Activated naive CD4-positive, alpha-beta T cell treated with anti-CD3 and anti-CD28 coated beads, Interleukin-2, amount 50 U/mL, for 72 hours (primary cell): ENCODE data around the gene PUS7L. TPM values are rescaled to one million over a fixed set of nuclear protein-coding genes. Genes with fewer than 3 reads are reported as not detected.
"Not testable (repeated sequence)": the region's sequence is repeated elsewhere in the genome, so short reads cannot be mapped to it uniquely, and the experiment has no call there.

ENCODE experiments used
- ATAC-seq, 2 donors: fragments of 150-1000 bp; cut with Tn5 transposase; 2 replicates each; pipeline ENCODE4 v1.10.0; 2021; ENCODE audit warnings: mild to moderate bottlenecking in 2 of 2, moderate library complexity in 2 of 2
- DNase-seq, 2 donors: peaks; one replicate each; pipeline ENCODE4 v3.0.0; 2021 to 2022; ENCODE audit warnings: low spot score in 2 of 2
- H3K27ac Mint-ChIP-seq, 2 donors: one replicate each; pipeline ENCODE4 v1.8.0; 2022; ENCODE audit warnings: mild to moderate bottlenecking in 2 of 2, mixed read lengths in 2 of 2
- H3K36me3 Mint-ChIP-seq, 2 donors: one replicate each; pipeline ENCODE4 v1.8.0; 2022; ENCODE audit warnings: mixed read lengths in 2 of 2
- H3K9me3 Mint-ChIP-seq, 2 donors: one replicate each; pipeline ENCODE4 v1.8.0; 2022; ENCODE audit warnings: mixed read lengths in 2 of 2
- total RNA-seq, 2 donors: library from RNA; stranded (reverse); gene quantifications; one replicate each; pipeline ENCODE4 v1.2.3, GENCODE V29; 2022

The PUS7L gene
- total RNA-seq, 2 donors from 2014 or later: 12.6 to 22.5 TPM

DNA sequence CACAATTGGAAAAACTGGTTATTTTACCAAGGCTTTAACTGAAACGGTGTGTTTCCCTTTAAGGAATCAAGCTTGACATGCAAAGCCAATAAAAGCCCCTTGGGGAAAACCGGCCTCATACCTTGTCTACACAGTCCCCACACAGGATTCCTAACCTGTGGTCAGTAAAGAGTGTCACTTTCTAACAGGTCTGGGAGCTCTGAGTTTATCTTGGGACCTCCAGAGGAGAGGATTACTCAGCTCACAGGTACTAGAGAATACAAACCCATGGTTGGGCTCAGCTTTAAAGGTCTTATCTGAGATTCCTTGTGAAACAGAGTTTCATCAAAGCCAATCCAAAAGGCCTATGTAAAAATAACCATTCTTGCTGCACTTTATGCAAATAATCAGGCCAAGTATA, 54.8 kb downstream of the PUS7L start:
- not testable (repeated sequence) for H3K27ac Mint-ChIP-seq, ATAC-seq, DNase-seq
- H3K9me3 Mint-ChIP-seq: peaks cover 12 to 14% of the 10 kb centered on the region in 2 donors
- H3K36me3 Mint-ChIP-seq: peaks cover 0 to 12% of the 10 kb centered on the region in 2 donors

DNA sequence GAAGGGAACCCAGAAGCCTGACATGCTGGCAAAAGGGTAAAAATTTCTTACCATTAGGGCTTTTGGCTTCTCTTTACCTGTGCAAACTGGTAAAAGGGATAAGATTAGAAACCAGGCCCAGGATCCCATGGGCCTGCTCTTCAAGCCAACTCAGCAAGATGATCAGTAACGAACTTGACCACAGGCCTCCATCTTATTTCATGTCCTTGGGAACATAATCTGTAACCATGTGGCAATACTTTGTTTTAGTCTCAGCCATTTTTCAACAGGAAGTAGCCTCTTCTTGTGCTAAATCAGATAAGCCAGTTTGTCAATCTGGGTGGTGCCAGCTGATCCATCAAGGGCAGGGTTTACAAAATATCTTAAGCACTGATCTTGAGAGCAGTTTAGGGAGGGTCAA, 57.4 kb downstream of the PUS7L start:
- not testable (repeated sequence) for H3K27ac Mint-ChIP-seq, ATAC-seq, DNase-seq, H3K9me3 Mint-ChIP-seq, H3K36me3 Mint-ChIP-seq

GRCh38 chr12:43696154-43696553, 62.4 kb downstream of the PUS7L start:
- DNase-seq: no peak
- no peaks in the 10 kb centered on the region for H3K36me3 Mint-ChIP-seq
- no peaks in the 10 kb centered on the region for H3K9me3 Mint-ChIP-seq
- no peak overlapping the region for H3K27ac Mint-ChIP-seq
- ATAC-seq: no peak

DNA sequence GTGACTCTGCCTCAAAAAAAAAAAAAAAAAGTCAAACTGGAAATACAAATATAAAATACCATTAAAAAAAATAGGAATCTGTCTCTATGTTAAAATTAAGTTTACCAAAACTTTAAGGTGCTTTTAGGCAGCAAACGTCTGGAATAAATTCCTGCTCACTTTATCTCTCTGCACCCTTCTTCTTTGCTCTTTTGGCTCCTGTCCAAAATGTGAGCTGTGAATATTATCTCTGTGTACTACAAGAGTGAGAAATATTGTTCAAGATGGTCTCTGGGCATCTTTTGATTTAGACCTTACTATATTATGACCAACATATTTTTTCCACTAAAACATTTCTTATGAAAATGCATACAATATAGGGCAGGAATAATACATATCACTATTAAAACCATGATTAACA, 63.7 kb downstream of the PUS7L start:
- no peak overlapping the region for H3K27ac Mint-ChIP-seq
- no peaks in the 10 kb centered on the region for H3K9me3 Mint-ChIP-seq
- DNase-seq (no peak), ATAC-seq (no peak)
- H3K36me3 Mint-ChIP-seq: no peaks in the 10 kb centered on the region

- DNase-seq (no peak), ATAC-seq (no peak)
- no peaks in the 10 kb centered on the region for H3K9me3 Mint-ChIP-seq
- H3K36me3 Mint-ChIP-seq: no peaks in the 10 kb centered on the region
- no peak overlapping the region for H3K27ac Mint-ChIP-seq
These were observed 66.5 kb downstream of the PUS7L start for GRCh38 chr12:43692064-43692463.

GRCh38 chr12:43685491-43685890, 73.1 kb downstream of the PUS7L start:
- not testable (repeated sequence) for H3K27ac Mint-ChIP-seq, ATAC-seq, H3K9me3 Mint-ChIP-seq, DNase-seq, H3K36me3 Mint-ChIP-seq

DNA sequence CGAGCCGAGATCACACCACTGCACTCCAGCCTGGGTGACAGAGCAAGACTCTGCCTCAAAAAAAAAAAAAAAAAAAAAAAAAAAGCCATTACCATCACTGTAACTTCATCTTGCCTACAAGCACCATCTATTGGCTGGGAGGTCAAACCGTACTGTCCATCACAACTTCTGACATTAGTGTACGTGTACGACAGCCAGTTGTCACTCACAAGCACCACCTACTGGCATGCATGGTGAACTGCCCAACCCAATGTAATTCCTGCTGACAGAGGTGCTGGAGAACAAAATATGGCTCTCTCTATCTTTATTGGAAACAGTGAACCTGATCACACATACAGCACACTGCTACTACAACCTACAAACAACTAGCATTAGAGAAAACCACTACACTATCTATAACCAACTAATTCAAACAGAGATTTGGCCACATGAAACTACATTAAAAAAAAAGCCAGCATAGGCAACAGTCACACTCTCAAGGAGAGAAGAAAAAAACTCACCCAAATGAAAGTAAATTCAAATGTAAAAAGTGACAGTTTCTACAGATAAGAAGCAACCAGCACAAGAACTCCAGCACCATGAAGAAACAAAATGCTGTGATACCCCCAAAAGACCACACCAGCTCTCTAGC, 82.3 kb downstream of the PUS7L start:
- no peaks in the 10 kb centered on the region for H3K36me3 Mint-ChIP-seq
- ATAC-seq: peak in 1 of 2 donors; percentile 48
- H3K9me3 Mint-ChIP-seq: no peaks in the 10 kb centered on the region
- H3K27ac Mint-ChIP-seq: no peak overlapping the region
- peak in 1 of 2 donors; percentile 17 for DNase-seq

GRCh38 chr12:43675048-43675904, 83.3 kb downstream of the PUS7L start:
- DNase-seq (no peak), ATAC-seq (no peak)
- Mint-ChIP-seq H3K27ac (no peak overlapping the region), H3K36me3 (no peaks in the 10 kb centered on the region), H3K9me3 (no peaks in the 10 kb centered on the region)

DNA sequence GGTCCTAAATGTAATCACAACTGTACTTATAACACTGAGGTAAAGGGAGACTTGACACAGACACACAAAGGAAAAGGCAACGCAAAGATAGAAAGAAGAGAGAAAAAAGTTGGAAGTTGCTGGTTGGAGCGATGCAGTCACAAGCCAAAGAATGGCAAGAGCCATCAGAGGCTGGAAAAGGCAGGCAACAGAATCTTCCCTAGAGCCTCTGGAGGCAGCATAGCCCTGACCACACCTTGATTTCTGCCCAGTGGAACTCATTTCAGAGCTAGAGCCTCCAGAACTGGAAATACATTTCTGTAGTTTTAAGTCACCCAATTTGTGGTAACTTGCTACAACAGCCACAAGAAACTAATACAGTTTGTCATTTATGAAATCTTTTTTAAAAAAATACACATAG, 89.2 kb downstream of the PUS7L start:
- H3K27ac Mint-ChIP-seq: no peak overlapping the region
- peak in 1 of 2 donors; percentile 13 for ATAC-seq
- H3K9me3 Mint-ChIP-seq: no peaks in the 10 kb centered on the region
- DNase-seq: no peak
- no peaks in the 10 kb centered on the region for H3K36me3 Mint-ChIP-seq

Other genes with a start within 250 kb of the PUS7L start
- gene ADAMTS20, start 206.6 kb downstream of the PUS7L start, total RNA-seq: not detected
- gene IRAK4, start 161 bp upstream of the PUS7L start, total RNA-seq: 10 to 100 TPM; 11.6 to 31.0 TPM
- gene TWF1, start 47.5 kb upstream of the PUS7L start, total RNA-seq: 10 to 100 TPM; 17.2 to 28.2 TPM
- gene TMEM117, start 77.3 kb upstream of the PUS7L start, total RNA-seq: 1 to 10 TPM; 1.5 to 2.8 TPM